Measurements from ENCODE around the gene PSG5.
"Not testable (repeated sequence)": the region's sequence is repeated elsewhere in the genome, so short reads cannot be mapped to it uniquely, and the experiment has no call there.

Gene PSG5

DNA sequence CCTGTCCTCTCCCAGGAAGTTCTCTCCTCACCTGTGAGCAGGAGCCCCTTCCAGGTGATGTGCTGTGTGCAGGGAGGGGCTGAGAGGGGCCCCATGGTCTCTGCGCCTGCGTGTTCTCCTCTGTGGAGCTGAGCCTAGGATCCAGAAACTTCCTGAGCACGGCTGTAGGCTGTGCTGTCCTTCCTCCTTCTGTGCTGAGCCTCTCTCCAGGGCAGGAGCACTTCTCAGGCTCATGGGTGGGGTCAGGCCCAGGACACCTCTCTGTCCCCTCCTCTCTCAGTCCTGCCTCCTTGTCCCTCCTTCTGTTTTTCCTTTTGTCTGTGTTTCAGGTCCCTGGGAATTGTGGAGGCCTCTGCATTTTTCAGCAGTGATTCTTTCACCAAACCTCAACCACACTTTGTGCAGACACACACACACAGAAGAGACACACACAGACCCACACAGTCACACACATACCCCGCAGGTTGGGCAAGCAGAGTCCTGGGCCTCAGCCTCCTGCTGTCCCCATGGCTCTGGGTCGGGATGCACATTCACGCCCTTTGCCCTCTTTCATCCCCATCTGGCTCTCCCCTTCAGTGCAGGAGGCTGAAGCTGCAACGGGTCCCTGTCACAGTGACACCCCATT is at the start of gene PSG5:
Gene PSG5, minus strand, starts transcription at position 226 of the 625 bp plus-strand sequence. Its CDS starts 131 bp downstream, at position 95.
- DNase-seq: not testable (repeated sequence)

DNA sequence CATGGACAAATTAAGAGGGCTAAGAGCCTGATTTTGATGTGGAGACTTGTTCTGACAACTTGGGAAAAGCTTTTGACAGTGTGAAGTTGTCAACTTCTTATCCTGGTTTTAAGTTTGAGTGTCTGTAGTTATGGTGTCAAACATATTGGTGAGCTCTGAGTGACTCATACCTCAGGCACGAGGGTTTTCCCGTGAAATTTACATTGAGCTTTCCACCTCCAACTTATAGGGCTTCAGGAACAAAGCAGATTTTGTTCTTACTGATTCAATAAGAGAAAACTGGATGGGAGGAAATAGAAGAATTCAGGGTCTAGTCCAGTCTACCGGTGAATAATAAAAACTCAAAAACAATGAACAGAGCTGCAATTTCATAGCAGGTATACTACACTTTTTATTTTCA is 49.4 kb upstream of the PSG5 start:
- not testable (repeated sequence) for DNase-seq

DNA sequence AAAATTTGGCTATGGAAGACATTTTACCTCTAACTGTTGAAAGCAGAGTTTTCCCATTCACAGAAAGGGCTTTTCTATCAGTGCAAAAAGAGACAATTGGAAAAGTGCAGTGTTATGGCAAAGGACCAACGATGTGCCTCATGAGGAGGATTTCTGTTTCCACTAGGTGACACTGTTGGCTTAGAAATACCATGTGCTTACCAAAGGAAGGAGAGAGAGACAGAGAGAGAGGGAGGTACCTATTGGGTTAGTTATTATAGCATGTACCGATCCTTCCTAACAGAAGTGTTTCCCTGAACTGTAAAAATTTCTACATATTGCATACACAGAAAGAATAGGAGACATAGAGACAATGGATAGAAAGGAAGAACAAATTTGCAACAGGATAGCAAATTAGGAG is 43.0 kb upstream of the PSG5 start:
- DNase-seq: no peak

DNA sequence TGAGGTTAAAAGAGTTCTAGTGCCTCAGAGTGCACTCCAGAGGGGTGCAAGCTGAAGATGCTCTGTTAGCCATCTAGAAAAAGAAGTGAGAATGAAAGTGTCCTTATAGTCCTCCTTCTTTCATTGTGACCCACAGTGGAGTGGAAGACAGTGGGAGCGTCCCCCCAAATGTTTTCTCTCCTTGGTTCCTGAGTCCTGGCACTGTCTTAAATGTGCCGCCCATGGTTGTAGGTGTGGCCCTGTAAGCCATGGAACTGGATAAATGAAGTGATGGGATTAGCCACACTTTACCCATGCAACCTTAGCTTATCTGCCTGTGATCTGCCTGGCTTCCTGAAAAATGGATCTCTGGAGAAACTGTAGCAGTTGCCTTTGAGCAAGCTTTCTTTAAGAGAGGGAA is 42.4 kb upstream of the PSG5 start:
- not testable (repeated sequence) for DNase-seq

DNA sequence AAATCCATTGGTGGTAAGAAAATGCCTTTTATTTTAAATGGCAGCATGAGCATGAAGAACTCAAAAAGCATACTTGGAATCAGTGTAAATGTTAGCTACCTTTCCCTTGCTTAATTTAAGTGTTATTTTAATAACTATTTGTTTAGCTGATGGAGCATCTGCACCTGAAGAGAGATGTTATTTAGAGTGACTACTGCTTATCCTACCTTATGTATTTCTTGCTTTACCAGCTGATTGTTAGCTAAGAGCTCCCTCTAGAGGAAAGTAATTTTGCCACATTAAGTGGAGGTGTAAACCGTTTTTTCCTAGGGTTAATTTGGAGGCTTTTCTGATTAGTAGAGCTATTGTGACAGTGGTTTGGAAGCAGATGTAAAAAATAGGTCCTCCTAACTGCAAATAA is 40.6 kb upstream of the PSG5 start:
- DNase-seq: not testable (repeated sequence)

DNA sequence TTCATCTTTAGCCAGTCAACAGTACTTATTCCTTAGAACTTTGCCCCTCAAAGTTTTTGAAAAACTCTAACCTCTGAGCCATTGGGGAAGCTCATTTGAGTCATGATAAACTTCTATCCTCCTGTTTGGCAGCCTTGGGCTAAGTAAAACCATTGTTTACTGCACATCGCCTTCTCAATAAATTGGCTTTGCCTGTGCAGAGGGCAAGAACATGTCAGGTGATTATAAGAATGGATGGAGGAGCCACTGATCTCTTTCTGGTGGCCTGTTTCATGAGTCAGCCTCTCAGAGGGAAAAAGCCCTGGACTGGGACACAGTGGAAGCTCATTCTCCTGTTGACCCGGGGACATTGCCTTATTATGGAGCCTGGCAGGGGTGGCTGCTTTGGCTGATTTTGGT is 38.5 kb upstream of the PSG5 start:
- DNase-seq: no peak

DNA sequence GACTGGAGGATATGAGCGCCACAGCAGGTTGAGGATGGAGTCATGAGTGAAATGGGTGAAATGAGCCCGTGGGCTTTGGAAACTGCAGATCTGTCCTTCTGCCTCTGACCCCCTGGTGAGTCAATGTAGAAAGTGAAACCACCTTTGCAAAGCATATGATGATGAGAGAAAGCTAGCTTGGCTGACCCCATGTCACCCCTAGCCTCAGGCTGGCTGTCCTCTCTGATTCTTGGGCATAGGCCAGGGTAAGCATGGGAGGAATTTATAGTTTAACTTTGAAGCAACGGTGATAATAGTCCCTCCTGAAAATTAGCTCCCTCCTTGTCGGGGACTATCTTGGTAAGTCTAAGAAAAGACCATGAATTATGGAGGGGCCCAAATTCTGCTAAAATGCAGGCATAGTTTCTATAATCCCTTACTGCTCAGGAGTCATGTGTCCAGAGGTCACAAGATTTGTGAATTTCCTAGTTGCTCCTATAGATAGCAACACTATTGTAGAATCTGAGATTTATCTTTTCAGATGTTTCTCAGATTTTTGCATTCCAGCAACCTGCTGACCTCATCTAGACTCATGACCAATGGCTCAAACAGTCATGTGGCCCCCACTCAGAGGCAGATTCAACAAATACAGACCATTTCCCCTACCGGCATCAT is 38.0 kb upstream of the PSG5 start:
- not testable (repeated sequence) for DNase-seq

DNA sequence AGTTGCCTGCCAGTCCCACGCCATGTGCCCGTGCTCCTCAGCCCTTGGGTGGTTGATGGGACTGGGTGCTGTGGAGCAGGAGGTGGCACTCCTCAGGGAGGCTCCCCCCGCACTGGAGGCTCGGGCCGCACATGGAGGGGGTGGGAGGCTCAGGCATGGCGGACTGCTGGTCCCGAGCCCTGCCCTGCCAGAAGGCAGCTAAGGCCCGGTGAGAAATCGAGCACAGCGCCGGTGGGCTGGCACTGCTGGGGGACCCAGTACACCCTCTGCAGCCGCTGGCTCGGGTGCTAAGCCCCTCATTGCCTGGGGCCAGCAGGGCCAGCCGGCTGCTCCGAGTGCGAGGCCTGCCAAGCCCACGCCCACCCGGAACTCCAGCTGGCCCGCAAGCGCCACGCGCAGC is 35.6 kb upstream of the PSG5 start:
- DNase-seq: not testable (repeated sequence)

DNA sequence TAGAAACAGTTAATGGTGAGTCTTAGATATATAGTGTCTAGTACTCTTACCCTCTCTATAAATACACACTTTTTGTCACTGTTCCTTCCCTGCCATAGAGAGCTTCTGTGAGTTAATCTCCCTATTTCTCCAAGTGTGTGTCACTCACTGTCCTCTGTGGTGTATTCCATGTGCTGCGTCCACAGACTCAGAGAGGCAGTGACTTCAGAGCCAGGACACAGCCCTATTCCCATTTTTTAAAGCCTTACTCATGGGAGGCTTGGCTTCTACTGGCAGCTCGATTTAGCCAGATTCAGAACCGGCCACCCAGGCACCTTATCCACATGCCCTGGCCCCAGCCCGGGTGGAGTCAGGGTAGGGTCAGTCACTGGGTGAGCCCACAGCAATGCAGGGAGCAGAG is 32.8 kb upstream of the PSG5 start:
- DNase-seq: not testable (repeated sequence)

DNA sequence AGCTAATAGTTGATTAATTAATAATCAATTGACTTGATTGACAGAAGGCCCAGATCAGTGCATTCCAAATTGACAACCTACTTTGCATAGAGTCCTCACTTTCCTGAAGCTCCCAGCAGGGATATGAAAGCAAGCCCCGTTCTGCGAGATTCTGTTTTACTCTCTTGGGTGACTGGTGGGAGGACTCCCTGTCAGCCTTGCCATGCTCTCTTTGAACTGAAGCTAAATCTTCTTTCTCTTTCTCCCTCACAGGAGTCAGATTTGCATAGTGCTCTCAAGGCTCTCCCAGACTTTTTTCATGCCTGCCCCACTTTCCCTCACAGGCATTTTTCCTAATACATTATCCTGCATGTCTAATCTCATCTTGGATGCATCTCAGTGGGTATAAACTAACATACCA is 29.5 kb upstream of the PSG5 start:
- not testable (repeated sequence) for DNase-seq

DNA sequence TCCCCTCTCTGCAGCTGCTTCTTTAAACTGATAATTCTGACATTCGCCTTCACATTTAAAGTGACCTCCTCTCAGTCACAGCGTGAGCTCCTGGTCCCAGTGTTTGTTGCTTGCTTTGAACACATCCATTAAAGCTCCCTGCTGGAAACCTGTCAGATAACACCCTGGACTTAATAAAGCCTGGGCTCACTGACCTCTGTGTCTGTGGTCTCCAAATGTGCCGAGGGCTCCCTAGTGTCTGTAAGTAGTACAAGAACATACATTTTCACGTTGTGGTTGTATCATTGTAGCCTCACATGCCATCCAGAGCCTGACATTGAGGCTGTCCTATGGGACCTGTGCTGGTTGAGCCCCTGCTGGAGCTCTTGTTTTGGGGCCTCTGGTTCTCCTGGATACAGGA is 21.7 kb upstream of the PSG5 start:
- no peak for DNase-seq

DNA sequence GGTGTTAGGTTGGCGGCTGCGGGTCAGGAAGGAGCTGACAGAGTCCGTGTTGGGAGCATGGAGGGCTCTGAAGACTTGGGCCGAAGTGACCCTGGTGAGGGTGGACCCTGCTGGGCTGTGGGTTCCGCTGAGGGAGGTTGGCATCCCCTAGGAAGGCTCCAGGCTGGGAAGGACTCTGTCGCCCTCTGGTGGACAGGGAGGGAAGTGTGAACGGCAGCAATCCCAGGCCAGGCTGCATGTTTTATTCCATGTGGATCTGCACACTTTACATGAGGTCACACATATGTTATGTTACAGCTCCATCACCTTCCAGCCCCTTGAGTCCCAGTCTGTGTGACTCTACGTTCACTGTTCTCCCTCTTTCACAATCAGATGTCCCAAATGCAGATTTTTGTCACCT is 20.8 kb upstream of the PSG5 start:
- not testable (repeated sequence) for DNase-seq

DNA sequence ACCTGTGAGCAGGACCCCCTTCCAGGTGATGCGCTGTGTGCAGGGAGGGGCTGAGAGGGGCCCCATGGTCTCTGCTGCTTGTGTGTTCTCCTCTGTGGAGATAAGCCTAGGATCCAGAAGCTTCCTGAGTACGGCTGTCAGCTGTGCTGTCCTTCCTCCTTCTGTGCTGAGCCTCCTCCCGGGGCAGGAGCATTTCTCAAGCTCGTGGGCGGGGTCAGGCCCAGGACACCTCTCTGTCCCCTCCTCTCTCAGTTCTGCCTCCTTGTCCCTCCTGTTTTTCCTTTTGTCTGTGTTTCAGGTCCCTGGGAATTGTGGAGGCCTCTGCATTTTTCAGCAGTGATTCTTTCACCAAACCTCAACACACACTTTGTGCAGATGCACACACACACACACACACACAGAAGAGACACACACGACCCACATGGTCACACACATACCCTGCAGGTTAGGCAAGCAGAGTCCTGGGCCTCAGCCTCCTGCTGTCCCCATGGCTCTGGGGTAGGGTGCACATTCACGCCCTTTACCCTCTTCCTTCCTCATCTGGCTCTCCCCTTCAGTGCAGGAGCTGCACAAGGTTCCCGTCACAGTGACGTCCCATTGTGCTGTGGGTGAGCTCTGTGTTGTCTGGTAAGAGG is 19.3 kb upstream of the PSG5 start, which contains the start of gene PSG4:
Gene PSG4, minus strand, starts transcription at position 168 of the 635 bp plus-strand sequence. Its CDS starts 102 bp downstream, at position 66.
- not testable (repeated sequence) for DNase-seq

DNA sequence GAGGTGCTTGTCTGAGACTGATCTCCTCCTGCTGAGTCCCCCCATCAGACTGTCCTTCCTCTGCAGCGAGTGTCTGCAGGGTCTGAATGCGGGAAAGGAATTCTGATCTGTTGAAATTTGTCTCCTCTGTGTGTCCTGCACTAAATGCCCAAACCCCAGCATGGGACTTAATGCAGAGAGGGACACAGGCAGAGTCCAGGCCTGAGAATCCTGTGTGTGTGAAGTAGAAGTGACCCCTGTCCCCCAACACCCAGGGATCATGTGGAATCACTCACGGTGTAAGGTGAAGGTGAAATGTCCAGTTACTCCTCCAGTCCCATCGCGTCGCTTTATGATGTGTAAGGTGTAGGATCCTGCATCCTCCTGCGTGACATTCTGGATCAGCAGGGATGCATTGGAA is 17.3 kb upstream of the PSG5 start:
- not testable (repeated sequence) for DNase-seq

DNA sequence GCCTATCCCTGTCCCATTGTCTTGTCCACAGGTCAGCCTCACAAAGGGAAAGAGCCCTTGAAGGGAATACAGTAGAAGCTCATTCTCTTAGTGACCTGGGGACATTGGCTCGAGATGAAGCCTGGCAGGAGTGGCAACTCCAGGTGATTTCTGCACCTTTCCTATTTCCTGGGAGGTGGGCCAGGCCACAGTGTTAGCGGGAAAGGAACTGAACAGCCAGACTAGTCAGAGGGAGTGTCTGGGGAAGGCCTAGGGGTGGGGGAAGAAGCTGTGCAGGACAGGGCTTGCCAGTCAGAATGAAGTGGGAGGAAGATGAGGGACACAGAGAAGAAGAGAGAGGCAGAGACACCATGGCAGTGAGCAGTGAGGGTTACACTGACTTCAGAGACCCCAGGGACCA is 15.6 kb upstream of the PSG5 start:
- not testable (repeated sequence) for DNase-seq

DNA sequence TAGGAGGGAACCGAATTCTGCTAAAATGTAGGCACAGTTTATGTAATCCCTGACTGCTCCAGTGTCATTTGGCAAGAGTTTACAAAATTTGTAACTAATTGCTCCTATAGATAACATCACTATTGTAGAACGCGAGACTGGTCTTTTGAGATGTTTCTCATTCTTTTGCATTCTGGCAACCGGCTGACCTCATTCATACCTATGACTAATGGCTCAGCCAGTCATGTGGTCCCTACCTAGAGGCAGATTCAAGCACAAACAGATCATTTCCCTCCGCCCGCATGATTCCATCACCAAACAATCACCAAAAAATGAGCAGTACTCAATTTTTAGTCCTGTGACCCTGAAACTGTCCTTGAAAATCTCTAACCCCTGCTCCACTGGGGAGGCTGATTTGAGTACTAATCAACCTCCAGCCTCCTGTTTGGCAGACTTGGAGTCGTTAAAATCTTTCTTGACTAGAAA is 15.0 kb upstream of the PSG5 start:
- DNase-seq: not testable (repeated sequence)

DNA sequence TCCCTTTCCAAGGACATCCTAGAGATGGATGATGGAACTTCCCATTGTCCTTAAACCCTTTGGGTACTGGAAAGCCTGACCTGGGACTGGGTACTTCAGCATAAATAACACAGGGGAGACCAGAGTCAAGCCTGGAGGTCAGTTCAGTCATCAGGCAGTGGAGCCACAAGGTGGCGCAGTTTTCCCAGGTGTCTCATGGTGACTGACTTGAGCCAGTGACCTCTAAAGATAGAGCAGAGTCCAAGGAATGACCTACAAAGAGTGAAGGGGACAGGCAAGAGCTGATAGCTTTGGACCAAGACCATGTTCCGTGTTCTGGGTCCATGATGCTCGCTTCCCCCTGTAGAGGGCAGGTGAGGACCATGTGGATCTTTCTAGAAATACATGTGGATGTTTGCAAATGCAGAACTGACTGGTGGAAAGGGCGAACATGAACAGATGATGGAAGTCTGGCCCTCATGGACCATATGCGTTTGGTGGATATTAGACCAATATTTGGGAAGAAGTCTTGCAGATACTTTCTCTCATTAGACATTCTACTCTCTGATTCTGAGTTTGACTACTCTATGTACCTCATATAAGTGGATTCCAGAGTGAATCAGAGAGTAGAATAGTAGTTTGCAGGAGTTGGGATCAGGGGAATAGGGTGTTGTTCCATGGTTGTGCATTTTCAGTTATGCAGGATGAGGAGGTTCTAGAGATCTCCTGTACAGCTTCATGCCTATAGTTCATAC is 12.5 kb upstream of the PSG5 start:
- DNase-seq: not testable (repeated sequence)

DNA sequence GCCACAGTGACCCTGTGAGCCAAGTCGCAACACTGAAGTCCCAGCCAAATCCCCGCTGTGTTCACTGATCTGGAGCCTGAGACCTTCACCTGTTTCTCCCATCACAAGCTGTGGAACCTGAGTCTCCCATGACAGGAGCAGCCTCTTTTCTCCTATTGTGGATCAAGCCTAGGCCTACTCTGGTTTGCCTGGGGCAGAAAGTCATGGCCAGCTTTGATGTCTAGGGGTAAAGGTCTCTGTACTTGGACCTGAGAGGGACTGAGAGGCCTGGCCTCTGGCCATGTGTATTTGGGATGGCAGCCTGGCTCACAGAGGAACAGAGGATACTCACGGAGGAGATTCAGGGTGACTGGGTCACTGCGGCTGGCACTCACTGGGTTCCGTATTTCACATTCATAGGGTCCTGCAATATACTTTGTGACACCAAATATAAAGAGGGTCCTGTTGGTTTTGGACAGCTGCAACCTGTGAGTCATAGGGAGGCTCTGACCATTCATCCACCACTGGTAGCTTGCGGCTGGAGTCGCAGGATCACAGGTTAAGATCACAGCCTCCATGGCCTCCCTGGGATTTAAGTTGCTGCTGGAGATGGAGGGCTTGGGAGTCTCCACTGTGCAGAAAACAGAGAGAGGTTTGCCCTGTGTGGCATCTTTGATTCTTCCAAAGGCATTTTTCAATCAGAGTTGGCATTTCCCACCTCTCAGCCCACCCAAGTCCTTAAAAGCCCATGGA is 11.5 kb upstream of the PSG5 start:
- not testable (repeated sequence) for DNase-seq

DNA sequence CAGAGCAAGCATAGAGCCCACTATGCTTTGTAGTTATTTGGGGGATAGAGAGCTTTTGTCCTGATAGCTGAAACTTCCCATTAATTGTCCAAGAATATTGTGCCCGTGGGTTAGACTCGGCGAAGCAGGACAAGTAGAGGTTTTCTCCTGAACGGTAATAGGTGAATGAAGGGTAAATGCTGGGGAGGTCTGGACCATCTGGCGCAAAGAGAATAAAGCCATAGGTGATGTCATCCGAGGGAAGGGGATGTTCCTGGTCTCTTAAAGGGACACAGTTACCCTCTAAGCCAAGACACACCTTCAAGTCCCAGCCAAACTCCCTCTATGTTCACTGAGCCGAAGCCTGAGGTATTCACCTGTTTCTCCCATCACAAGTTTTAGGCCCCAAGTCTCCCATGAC is 8.1 kb upstream of the PSG5 start:
- not testable (repeated sequence) for DNase-seq

DNA sequence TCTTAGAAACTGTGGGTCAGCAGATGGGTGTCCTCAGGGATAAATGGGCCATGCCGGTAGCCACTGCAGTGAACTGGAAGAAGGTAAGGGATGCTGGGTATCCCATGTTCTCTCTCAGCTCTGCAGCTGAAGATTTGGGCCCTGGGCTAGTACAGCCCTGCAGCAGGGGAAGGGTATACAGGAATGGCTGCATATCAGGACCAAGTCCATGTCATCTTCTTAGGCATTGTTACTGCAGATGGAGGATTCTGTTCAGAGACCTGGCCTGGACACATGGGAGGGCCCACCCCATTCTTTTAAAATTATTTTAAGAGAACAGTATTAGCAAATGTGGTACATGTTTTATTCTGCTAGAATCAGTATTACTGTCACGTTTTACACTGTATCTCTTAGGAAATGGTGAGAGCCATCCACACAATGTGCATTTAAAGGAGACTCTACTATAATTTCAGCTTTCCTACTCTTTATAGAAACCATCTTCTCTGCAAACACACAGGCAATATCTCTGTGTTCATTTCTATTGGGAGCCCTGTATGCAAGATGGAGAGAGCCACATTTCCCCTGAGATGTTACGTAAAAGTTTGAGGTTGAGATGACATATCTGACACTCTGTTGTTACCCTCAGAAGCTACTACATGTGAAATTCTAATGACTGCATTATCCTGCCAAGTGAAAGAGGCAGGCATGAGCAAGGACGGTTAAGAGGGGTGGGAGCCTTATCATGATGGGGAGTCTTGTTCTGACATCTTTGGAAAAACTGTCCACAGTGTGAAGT is 6.2 kb upstream of the PSG5 start:
- DNase-seq: not testable (repeated sequence)

DNA sequence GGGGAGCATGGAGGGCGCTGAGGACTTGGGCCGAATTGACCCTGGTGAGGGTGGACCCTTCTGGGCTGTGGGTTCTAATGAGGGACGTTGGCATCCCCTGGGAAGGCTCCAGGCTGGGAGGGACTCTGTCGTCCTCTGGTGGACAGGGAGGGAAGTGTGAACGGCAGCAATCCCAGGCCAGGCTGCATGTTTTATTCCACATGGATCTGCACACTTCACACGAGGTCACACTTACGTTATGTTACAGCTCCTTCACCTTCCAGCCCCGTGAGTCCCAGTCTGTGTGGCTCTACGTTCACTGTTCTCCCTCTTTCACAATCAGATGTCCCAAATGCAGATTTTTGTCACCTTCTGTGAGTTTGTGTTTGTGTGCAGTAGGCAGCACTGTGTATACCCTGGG is 1.8 kb upstream of the PSG5 start:
- DNase-seq: not testable (repeated sequence)
